OCI-LY7 (cell line): ENCODE measurements around the gene WEE1.

ENCODE experiments used
- EZH2phosphoT487 ChIP-seq: fragments of 200-600 bp; sonication (generic); IDR thresholded peaks from 2 replicates; pipeline ENCODE4 v1.6.1; 2018; ENCODE audit warnings: low read depth, borderline replicate concordance, mild to moderate bottlenecking, mixed run types, antibody characterized with exemption, low read length, moderate library complexity, mixed read lengths
- TF ChIP-seq, protein P1 (sequence below): fragments of 200-600 bp; sonication (generic); conservative IDR thresholded peaks from 2 replicates; pipeline ENCODE4 v1.5.1; 2014; ENCODE audit warnings: mild to moderate bottlenecking, antibody characterized with exemption, low read length, moderate library complexity, mixed read lengths

DNA sequence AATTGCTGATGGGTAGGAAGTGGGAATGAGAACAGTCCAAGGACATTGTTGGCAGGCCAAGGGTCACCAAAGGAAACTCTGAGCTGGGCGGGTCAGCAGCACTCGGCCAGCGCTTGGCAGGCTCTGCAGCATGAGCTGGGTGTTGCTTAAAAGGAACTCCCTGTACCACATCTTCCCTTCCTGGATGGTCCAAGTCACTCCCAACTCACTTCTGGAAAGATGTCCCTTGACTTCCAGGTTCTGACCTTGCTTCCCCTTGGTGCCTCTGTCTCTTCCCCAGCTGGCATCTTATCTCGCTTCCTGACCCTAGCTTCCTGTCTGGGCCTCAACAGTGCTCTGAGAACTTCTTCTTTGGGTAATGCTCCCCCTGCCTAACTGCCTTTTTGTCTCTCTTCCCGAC, 65.6 kb downstream of the WEE1 start:
- no peak for TF ChIP-seq EZH2phosphoT487
- TF ChIP-seq, protein P1, sequence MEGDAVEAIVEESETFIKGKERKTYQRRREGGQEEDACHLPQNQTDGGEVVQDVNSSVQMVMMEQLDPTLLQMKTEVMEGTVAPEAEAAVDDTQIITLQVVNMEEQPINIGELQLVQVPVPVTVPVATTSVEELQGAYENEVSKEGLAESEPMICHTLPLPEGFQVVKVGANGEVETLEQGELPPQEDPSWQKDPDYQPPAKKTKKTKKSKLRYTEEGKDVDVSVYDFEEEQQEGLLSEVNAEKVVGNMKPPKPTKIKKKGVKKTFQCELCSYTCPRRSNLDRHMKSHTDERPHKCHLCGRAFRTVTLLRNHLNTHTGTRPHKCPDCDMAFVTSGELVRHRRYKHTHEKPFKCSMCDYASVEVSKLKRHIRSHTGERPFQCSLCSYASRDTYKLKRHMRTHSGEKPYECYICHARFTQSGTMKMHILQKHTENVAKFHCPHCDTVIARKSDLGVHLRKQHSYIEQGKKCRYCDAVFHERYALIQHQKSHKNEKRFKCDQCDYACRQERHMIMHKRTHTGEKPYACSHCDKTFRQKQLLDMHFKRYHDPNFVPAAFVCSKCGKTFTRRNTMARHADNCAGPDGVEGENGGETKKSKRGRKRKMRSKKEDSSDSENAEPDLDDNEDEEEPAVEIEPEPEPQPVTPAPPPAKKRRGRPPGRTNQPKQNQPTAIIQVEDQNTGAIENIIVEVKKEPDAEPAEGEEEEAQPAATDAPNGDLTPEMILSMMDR = no peak
